ENCODE measurements around the gene TECPR2. TPM values are rescaled to one million over a fixed set of nuclear protein-coding genes. Genes with fewer than 3 reads are reported as not detected.

The TECPR2 gene
- total RNA-seq, 1 experiment from 2014 or later, result 12.2 TPM

DNA sequence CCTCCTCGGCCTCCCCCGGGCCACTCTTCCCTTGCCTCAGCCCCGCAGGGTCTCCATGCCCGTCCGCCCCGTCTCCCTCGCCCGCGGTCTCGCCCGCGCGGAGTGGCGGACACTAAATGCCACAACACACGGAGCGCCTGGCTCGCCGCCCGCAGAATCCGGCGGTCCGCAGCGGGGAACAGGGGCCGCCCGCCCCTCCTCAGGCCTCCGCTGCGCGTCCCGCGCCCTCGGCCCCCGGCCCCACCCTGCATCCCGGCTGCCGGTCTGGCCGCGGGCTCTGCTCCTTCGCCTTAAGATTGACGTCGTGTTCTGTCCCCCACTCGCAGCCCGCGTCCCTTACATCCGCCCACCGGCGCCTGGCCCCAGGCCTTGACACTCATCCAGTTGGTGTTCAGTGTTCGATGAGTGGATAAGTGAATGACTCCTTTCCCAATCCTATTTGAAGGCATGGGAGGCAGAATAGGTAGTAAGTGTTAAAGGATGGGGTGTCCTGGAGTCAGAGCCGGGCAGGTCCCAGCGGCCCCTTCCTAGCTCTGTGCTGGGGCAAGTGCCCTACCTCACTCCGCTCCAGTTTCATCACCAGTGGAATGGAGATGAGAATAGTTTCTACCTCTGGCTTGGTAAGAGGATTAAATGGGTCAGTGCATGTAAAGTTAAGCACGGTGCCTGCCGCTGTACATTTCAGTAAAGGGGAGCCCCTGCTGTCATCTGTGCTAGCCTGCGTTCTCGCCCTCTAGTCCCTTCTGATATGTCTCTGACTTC, 622 bp downstream of the TECPR2 start:
- peaks cover 3 to 5% of the 10 kb centered on the region in 2 experiments; a peak in 3 of 4 replicates for H3K36me3 ChIP-seq (ENCODE audit: control insufficient read depth in 1 of 2, insufficient read depth in 2 of 2, low read length in 2 of 2)
- ChIA-PET CTCF (no interaction called here), POLR2A (no interaction called here), RAD21 (ENCODE audit: low non-redundant PET in 1 of 2, low total read pairs in 2 of 2, uncharacterized antibody in 2 of 2, unreplicated experiment in 2 of 2) (no interaction called here)
- peak overlapping the region; percentile 76 for H3K9ac ChIP-seq (ENCODE audit: low read length)
- peaks cover 36% of the 10 kb centered on the region for H3K79me2 ChIP-seq (ENCODE audit: insufficient read depth, low read length)
- intact Hi-C loops (cut with micrococcal nuclease), result no loop called here
- H3K9me3 ChIP-seq (ENCODE audit: control insufficient read depth in 1 of 2, insufficient read depth in 1 of 2, low read depth in 1 of 2, low read length in 2 of 2), result no peaks in the 10 kb centered on the region
- no peaks in the 10 kb centered on the region for H4K20me1 ChIP-seq (ENCODE audit: insufficient read depth)
- H3K9me2 ChIP-seq (ENCODE audit: insufficient read depth), result no peaks in the 10 kb centered on the region
- no peak for DNase-seq (ENCODE audit: low read depth, low spot score)
- H3K27ac ChIP-seq (ENCODE audit: low read depth, low read length), result peak overlapping the region; percentile 61
- ATAC-seq, result peak; percentile 46
- no TSS peak for BruUV-seq (replicated peaks)
- H2AFZ ChIP-seq (ENCODE audit: low read depth, low read length, poor library complexity, severe bottlenecking), result no peak overlapping the region
- H3K4me1 ChIP-seq (ENCODE audit: control insufficient read depth in 1 of 2, insufficient read depth in 2 of 2, low read length in 2 of 2), result peaks cover 11 to 15% of the 10 kb centered on the region in 2 experiments; a peak in 3 of 4 replicates
- TF ChIP-seq ZFX (IDR thresholded peaks at IDR 0.05) (peak; percentile 59; the same call in 1 of the 2 replicates), EZH2 (IDR thresholded peaks at IDR 0.05) (no peak)
- H3K4me2 ChIP-seq (ENCODE audit: low read length), result peak overlapping the region; percentile 95
- H3K27me3 ChIP-seq (ENCODE audit: insufficient read depth, low read length), result no peaks in the 10 kb centered on the region
- H3K4me3 ChIP-seq (replicated peaks in 1 of 2; ENCODE audit: low read depth in 1 of 2, low read length in 2 of 2), result peak overlapping the region; percentile 68 to 73

DNA sequence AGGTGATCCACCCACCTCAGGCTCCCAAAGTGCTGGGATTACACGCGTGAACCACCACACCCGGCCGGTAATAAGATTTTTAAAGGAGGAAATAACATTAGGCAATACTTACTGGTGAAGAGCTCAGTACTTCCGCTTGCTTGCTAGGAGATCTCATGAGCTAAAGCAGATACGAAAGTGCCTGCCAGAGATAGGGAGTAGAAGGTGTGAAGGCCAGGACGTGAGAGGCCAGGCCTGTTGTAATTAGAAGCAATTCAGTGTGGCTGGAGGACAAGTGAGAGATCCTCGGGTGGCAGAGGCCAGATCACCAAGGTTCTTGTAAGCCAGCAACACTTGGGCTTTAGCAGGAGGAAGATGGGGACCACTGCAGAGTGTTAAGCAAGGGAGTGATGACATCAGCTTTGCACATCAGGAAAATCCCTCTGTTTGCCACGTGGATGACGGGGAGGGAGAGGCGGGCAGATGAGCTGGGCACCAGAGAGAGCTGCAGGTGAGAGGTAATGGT, 7.6 kb downstream of the TECPR2 start:
- no peak overlapping the region for H3K9ac ChIP-seq (ENCODE audit: low read length)
- CTCF ChIA-PET, result no interaction called here
- H3K79me2 ChIP-seq (ENCODE audit: insufficient read depth, low read length), result peaks cover 20% of the 10 kb centered on the region; the same call in 1 of the 2 replicates
- POLR2A ChIA-PET, result no interaction called here
- H3K9me3 ChIP-seq (ENCODE audit: control insufficient read depth in 1 of 2, insufficient read depth in 1 of 2, low read depth in 1 of 2, low read length in 2 of 2), result no peaks in the 10 kb centered on the region
- RAD21 ChIA-PET (ENCODE audit: low non-redundant PET in 1 of 2, low total read pairs in 2 of 2, uncharacterized antibody in 2 of 2, unreplicated experiment in 2 of 2), result no interaction called here
- H3K4me2 ChIP-seq (ENCODE audit: low read length), result no peak overlapping the region
- H3K36me3 ChIP-seq (ENCODE audit: control insufficient read depth in 1 of 2, insufficient read depth in 2 of 2, low read length in 2 of 2), result no peaks in the 10 kb centered on the region
- H2AFZ ChIP-seq (ENCODE audit: low read depth, low read length, poor library complexity, severe bottlenecking), result no peak overlapping the region
- intact Hi-C loops (cut with micrococcal nuclease), result no loop called here
- H3K9me2 ChIP-seq (ENCODE audit: insufficient read depth), result no peaks in the 10 kb centered on the region
- no peak for ATAC-seq
- no peaks in the 10 kb centered on the region for H3K27me3 ChIP-seq (ENCODE audit: insufficient read depth, low read length)
- no peak for DNase-seq (ENCODE audit: low read depth, low spot score)
- H3K4me3 ChIP-seq (replicated peaks in 1 of 2; ENCODE audit: low read depth in 1 of 2, low read length in 2 of 2), result no peak overlapping the region
- BruUV-seq (replicated peaks), result no TSS peak
- H4K20me1 ChIP-seq (ENCODE audit: insufficient read depth), result no peaks in the 10 kb centered on the region
- H3K4me1 ChIP-seq (ENCODE audit: control insufficient read depth in 1 of 2, insufficient read depth in 2 of 2, low read length in 2 of 2), result no peaks in the 10 kb centered on the region
- no peak overlapping the region for H3K27ac ChIP-seq (ENCODE audit: low read depth, low read length)
- TF ChIP-seq, protein P1, sequence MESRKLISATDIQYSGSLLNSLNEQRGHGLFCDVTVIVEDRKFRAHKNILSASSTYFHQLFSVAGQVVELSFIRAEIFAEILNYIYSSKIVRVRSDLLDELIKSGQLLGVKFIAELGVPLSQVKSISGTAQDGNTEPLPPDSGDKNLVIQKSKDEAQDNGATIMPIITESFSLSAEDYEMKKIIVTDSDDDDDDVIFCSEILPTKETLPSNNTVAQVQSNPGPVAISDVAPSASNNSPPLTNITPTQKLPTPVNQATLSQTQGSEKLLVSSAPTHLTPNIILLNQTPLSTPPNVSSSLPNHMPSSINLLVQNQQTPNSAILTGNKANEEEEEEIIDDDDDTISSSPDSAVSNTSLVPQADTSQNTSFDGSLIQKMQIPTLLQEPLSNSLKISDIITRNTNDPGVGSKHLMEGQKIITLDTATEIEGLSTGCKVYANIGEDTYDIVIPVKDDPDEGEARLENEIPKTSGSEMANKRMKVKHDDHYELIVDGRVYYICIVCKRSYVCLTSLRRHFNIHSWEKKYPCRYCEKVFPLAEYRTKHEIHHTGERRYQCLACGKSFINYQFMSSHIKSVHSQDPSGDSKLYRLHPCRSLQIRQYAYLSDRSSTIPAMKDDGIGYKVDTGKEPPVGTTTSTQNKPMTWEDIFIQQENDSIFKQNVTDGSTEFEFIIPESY (IDR thresholded peaks at IDR 0.05; ENCODE audit: extremely low read depth, insufficient replicate concordance, low read length), result no peak
- TF ChIP-seq, protein P2, sequence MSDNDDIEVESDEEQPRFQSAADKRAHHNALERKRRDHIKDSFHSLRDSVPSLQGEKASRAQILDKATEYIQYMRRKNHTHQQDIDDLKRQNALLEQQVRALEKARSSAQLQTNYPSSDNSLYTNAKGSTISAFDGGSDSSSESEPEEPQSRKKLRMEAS (IDR thresholded peaks at IDR 0.05), result no peak
- no peak for TF ChIP-seq SIN3A (IDR thresholded peaks at IDR 0.05; ENCODE audit: low read depth)
- TF ChIP-seq, protein P3, sequence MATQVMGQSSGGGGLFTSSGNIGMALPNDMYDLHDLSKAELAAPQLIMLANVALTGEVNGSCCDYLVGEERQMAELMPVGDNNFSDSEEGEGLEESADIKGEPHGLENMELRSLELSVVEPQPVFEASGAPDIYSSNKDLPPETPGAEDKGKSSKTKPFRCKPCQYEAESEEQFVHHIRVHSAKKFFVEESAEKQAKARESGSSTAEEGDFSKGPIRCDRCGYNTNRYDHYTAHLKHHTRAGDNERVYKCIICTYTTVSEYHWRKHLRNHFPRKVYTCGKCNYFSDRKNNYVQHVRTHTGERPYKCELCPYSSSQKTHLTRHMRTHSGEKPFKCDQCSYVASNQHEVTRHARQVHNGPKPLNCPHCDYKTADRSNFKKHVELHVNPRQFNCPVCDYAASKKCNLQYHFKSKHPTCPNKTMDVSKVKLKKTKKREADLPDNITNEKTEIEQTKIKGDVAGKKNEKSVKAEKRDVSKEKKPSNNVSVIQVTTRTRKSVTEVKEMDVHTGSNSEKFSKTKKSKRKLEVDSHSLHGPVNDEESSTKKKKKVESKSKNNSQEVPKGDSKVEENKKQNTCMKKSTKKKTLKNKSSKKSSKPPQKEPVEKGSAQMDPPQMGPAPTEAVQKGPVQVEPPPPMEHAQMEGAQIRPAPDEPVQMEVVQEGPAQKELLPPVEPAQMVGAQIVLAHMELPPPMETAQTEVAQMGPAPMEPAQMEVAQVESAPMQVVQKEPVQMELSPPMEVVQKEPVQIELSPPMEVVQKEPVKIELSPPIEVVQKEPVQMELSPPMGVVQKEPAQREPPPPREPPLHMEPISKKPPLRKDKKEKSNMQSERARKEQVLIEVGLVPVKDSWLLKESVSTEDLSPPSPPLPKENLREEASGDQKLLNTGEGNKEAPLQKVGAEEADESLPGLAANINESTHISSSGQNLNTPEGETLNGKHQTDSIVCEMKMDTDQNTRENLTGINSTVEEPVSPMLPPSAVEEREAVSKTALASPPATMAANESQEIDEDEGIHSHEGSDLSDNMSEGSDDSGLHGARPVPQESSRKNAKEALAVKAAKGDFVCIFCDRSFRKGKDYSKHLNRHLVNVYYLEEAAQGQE (IDR thresholded peaks at IDR 0.05; ENCODE audit: low read depth), result no peak
- no peak for TF ChIP-seq EZH2 (IDR thresholded peaks at IDR 0.05)
- TF ChIP-seq, protein P4, sequence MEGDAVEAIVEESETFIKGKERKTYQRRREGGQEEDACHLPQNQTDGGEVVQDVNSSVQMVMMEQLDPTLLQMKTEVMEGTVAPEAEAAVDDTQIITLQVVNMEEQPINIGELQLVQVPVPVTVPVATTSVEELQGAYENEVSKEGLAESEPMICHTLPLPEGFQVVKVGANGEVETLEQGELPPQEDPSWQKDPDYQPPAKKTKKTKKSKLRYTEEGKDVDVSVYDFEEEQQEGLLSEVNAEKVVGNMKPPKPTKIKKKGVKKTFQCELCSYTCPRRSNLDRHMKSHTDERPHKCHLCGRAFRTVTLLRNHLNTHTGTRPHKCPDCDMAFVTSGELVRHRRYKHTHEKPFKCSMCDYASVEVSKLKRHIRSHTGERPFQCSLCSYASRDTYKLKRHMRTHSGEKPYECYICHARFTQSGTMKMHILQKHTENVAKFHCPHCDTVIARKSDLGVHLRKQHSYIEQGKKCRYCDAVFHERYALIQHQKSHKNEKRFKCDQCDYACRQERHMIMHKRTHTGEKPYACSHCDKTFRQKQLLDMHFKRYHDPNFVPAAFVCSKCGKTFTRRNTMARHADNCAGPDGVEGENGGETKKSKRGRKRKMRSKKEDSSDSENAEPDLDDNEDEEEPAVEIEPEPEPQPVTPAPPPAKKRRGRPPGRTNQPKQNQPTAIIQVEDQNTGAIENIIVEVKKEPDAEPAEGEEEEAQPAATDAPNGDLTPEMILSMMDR (IDR thresholded peaks at IDR 0.05 in 2 of 3, conservative IDR thresholded peaks at IDR 0.05 in 1 of 3; ENCODE audit: borderline replicate concordance in 1 of 3, insufficient read depth in 1 of 3, low read depth in 2 of 3, low read length in 2 of 3), result no peak
- TF ChIP-seq, protein P5, sequence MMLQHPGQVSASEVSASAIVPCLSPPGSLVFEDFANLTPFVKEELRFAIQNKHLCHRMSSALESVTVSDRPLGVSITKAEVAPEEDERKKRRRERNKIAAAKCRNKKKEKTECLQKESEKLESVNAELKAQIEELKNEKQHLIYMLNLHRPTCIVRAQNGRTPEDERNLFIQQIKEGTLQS (IDR thresholded peaks at IDR 0.05), result no peak
- no peak for TF ChIP-seq JUND (IDR thresholded peaks at IDR 0.05)
- no peak for TF ChIP-seq ZNF274 (IDR thresholded peaks at IDR 0.05; ENCODE audit: low read depth, low read length)
- no peak for TF ChIP-seq ZFX (IDR thresholded peaks at IDR 0.05)
